Measurements from ENCODE around the gene PRELID1. TPM values are rescaled to one million over a fixed set of nuclear protein-coding genes. Genes with fewer than 3 reads are reported as not detected.
A peak's percentile ranks its signal among the peaks of the same experiment; 100 is the strongest.

Gene PRELID1
- total RNA-seq, 1 donor from 2014 or later: 98.8 TPM

DNA sequence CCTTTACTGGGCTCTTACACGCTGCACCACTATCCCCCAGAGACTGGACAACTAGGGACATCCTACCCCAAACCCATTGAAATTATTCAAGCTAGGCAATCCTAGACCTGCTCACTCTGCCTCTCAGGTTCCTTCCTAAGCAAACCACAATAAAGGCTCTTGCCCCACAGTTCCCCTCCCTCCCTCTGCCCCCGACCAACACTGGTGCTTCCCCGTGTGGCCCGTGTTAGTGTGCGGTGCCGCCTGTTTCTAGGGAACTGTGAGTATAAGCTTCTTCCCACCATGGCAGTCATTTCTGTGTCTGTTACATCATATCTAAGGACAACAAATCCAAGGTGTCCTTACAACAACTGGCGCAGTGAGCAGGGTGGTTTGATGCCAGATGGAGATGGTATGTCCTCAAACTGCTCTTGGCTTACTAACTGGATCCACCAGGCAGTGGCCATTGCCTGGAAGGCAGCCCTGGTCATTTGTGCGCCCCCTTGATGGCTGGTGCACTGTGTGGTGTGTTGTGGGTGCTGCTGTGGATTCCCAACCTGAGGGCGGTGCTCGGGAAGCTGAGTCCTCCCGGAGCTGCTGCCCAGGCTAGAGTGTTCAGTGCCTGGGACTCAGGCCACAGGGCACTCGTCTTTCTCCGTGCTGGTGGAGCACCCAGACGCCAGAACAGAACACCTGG lies 16.5 kb downstream of the PRELID1 start:
- peaks cover 6% of the 10 kb centered on the region for H3K4me1 Mint-ChIP-seq (ENCODE audit: unreplicated experiment)
- no peaks in the 10 kb centered on the region for H3K9me3 Mint-ChIP-seq (ENCODE audit: unreplicated experiment)
- TF ChIP-seq, protein P1, sequence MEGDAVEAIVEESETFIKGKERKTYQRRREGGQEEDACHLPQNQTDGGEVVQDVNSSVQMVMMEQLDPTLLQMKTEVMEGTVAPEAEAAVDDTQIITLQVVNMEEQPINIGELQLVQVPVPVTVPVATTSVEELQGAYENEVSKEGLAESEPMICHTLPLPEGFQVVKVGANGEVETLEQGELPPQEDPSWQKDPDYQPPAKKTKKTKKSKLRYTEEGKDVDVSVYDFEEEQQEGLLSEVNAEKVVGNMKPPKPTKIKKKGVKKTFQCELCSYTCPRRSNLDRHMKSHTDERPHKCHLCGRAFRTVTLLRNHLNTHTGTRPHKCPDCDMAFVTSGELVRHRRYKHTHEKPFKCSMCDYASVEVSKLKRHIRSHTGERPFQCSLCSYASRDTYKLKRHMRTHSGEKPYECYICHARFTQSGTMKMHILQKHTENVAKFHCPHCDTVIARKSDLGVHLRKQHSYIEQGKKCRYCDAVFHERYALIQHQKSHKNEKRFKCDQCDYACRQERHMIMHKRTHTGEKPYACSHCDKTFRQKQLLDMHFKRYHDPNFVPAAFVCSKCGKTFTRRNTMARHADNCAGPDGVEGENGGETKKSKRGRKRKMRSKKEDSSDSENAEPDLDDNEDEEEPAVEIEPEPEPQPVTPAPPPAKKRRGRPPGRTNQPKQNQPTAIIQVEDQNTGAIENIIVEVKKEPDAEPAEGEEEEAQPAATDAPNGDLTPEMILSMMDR (IDR thresholded peaks at IDR 0.05): no peak
- H3K4me3 Mint-ChIP-seq (ENCODE audit: unreplicated experiment): no peak overlapping the region
- no peak for DNase-seq (ENCODE audit: extremely low spot score, unreplicated experiment)
- no peaks in the 10 kb centered on the region for H3K27me3 Mint-ChIP-seq (ENCODE audit: unreplicated experiment)
- H3K36me3 Mint-ChIP-seq (ENCODE audit: unreplicated experiment): peaks cover 13% of the 10 kb centered on the region
- H3K27ac Mint-ChIP-seq (ENCODE audit: unreplicated experiment): no peak overlapping the region

DNA sequence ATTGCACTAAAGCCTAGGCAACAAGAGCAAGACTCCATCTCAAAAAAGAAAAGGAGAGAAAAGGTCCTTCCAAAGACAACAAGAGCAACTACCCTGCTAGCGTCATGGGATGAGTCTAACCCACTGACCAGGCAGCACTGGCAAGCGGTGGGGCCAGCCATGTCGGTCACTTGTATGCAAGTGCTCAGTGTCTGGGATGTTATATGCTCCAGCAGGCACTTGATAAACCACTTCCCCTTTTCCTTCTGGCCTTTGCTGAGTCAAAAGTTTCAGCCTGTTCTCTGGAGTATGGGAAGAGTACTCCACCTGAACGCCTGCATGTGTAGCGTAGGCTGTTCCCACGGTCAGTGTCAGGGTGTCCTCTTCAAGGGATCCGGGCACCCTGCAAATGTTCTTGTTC lies 17.3 kb downstream of the PRELID1 start:
- Mint-ChIP-seq H3K9me3 (ENCODE audit: unreplicated experiment) (no peaks in the 10 kb centered on the region), H3K36me3 (ENCODE audit: unreplicated experiment) (peaks cover 13% of the 10 kb centered on the region), H3K4me1 (ENCODE audit: unreplicated experiment) (peaks cover 8% of the 10 kb centered on the region), H3K27ac (ENCODE audit: unreplicated experiment) (no peak overlapping the region), H3K4me3 (ENCODE audit: unreplicated experiment) (no peak overlapping the region), H3K27me3 (ENCODE audit: unreplicated experiment) (no peaks in the 10 kb centered on the region)
- DNase-seq (ENCODE audit: extremely low spot score, unreplicated experiment): no peak
- TF ChIP-seq, protein P1 (IDR thresholded peaks at IDR 0.05): no peak

DNA sequence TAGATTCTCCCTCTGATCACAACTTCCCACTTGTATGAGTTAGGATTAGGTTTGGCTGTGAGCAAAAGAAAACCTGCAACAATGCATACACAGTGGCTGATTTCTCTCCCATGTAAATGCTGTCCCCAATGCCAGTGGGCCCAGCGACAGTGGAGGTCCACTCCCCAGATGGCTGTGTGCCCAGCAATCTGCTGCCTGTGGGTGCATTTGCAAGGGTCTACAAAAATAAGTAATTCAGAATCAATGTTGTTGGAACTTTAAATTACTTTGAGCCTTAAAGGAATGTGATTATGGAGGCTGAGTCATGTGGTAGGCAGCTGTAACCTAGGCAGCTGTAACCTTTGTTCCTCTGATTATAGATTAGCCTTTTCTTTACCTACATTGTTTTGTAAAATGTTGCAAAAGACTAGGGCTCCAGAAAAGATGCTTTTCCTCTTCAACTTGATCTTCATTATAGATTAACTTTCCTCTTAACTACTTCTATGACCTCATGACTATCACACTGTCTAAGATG lies 22.3 kb downstream of the PRELID1 start:
- Mint-ChIP-seq H3K27me3 (ENCODE audit: unreplicated experiment) (no peaks in the 10 kb centered on the region), H3K27ac (ENCODE audit: unreplicated experiment) (no peak overlapping the region), H3K9me3 (ENCODE audit: unreplicated experiment) (no peaks in the 10 kb centered on the region), H3K36me3 (ENCODE audit: unreplicated experiment) (peaks cover 16% of the 10 kb centered on the region), H3K4me3 (ENCODE audit: unreplicated experiment) (no peak overlapping the region), H3K4me1 (ENCODE audit: unreplicated experiment) (peaks cover 18% of the 10 kb centered on the region)
- no peak for DNase-seq (ENCODE audit: extremely low spot score, unreplicated experiment)
- TF ChIP-seq, protein P1 (IDR thresholded peaks at IDR 0.05): no peak

DNA sequence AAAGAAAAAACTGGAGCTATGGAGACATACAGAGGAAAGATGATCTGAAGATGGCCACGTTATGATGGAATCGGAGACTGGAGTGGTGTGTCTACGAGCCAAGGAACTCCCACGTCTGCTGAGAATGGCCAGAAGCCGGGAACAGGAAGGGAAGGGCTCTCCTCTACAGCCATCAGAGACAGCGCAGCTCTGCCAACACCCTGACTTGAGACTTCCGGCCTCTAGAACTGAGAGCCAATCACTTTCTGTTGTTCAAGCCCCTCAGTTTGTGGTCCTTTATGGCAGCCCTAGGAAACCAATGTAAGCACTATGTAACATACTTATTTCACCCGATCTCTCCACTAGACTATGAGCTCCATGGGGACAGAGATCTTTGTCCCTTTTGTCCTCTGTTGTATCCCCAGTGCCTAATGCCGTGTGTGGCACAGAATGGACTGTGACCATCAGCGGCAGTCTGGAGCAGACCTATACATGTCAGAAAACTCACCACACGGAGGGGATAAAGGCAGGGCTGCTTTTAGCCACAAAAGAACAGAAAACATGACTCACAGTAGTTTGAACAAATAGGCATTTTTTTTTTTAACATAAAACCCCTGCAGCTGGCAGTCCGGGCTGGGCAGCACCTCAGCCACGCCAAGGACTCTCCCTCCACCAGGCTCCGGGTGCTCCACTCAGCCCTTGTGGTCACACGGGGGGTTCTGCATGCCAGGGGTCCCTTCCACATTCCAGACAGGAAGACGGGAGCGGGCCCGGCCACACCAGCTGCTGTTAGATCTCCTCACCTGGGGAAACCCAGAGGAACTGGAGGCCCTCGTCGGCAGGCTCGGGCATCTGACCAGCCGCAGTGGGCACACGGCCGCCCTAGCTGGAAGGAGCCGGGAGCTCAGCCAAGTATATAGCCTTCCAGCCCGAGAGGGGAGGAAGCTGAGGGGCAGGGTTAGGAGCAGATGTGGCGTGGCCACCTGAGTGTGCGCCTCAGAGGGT lies 24.2 kb downstream of the PRELID1 start:
- TF ChIP-seq, protein P1 (IDR thresholded peaks at IDR 0.05): peak; percentile 7
- H3K27me3 Mint-ChIP-seq (ENCODE audit: unreplicated experiment): no peaks in the 10 kb centered on the region
- H3K27ac Mint-ChIP-seq (ENCODE audit: unreplicated experiment): peak overlapping the region; percentile 83
- DNase-seq (ENCODE audit: extremely low spot score, unreplicated experiment): no peak
- peaks cover 20% of the 10 kb centered on the region for H3K36me3 Mint-ChIP-seq (ENCODE audit: unreplicated experiment)
- no peaks in the 10 kb centered on the region for H3K9me3 Mint-ChIP-seq (ENCODE audit: unreplicated experiment)
- H3K4me3 Mint-ChIP-seq (ENCODE audit: unreplicated experiment): no peak overlapping the region
- peaks cover 18% of the 10 kb centered on the region for H3K4me1 Mint-ChIP-seq (ENCODE audit: unreplicated experiment)

Data from osteocyte (in vitro differentiated cells).